GM20431 (cell line): ENCODE results near the gene RAB13.
"Not testable (repeated sequence)": the region's sequence is repeated elsewhere in the genome, so short reads cannot be mapped to it uniquely, and the experiment has no call there.

Experiments used
- in situ Hi-C: fragments of 300-500 bp; cut with MseI, MboI; formaldehyde crosslinking; loops from one replicate; pipeline ENCODE4 v1.15.0; 2020; ENCODE audit warnings: low sequenced_read_pairs; ENCODE audit not compliant: unreplicated experiment

Gene RAB13

GRCh38 chr1:153985941-153986761 lies at the start of gene RAB13:
Gene RAB13 (minus strand): TSS chr1:153986339. CDS start chr1:153986236, 103 bp downstream.
- in situ Hi-C loops: loop anchor here (25.0 kb wide), 1 partner anchor 324 kb away; the partner anchor contains the start of genes ILF2 and SNAPIN

GRCh38 chr1:154033697-154034096 lies 47.6 kb upstream of the RAB13 start:
- in situ Hi-C loops: not testable (repeated sequence)

- in situ Hi-C loops: no loop called here
These were observed 33.8 kb upstream of the RAB13 start for GRCh38 chr1:154019940-154020339.

- in situ Hi-C loops: no loop called here
These were observed 33.1 kb upstream of the RAB13 start for GRCh38 chr1:154019269-154019668.

GRCh38 chr1:154014154-154014907 lies 28.2 kb upstream of the RAB13 start:
- in situ Hi-C loops: no loop called here

- in situ Hi-C loops: not testable (repeated sequence)
These were observed 26.4 kb upstream of the RAB13 start for GRCh38 chr1:154012543-154012942.

GRCh38 chr1:154012129-154012528 lies 26.0 kb upstream of the RAB13 start:
- in situ Hi-C loops: no loop called here

GRCh38 chr1:154006136-154006535 lies 20.0 kb upstream of the RAB13 start:
- in situ Hi-C loops: no loop called here

- in situ Hi-C loops: no loop called here
These were observed 14.3 kb upstream of the RAB13 start for GRCh38 chr1:154000420-154000819.

GRCh38 chr1:153996882-153997281 lies 10.7 kb upstream of the RAB13 start:
- in situ Hi-C loops: loop anchor here (25.0 kb wide), 1 partner anchor 335 kb away; the partner anchor contains the start of genes ILF2 and SNAPIN

- in situ Hi-C loops: loop anchor here (25.0 kb wide), 1 partner anchor 333 kb away; the partner anchor contains the start of genes ILF2 and SNAPIN
These were observed 9.5 kb upstream of the RAB13 start for GRCh38 chr1:153995640-153996039.

GRCh38 chr1:153995202-153995601 lies 9.1 kb upstream of the RAB13 start:
- in situ Hi-C loops: loop anchor here (25.0 kb wide), 1 partner anchor 333 kb away; the partner anchor contains the start of genes ILF2 and SNAPIN

- in situ Hi-C loops: loop anchor here (25.0 kb wide), 1 partner anchor 330 kb away; the partner anchor contains the start of genes ILF2 and SNAPIN
These were observed 5.7 kb upstream of the RAB13 start for GRCh38 chr1:153991806-153992205.

GRCh38 chr1:153991151-153991630 lies 5.1 kb upstream of the RAB13 start:
- in situ Hi-C loops: loop anchor here (25.0 kb wide), 1 partner anchor 329 kb away; the partner anchor contains the start of genes ILF2 and SNAPIN

- in situ Hi-C loops: loop anchor here (25.0 kb wide), 1 partner anchor 328 kb away; the partner anchor contains the start of genes ILF2 and SNAPIN
These were observed 4.5 kb upstream of the RAB13 start, which contains the start of gene RPS27 for GRCh38 chr1:153990468-153991150. Gene RPS27 (plus strand): TSS chr1:153990762. CDS start chr1:153990797, 35 bp downstream.

GRCh38 chr1:153987621-153988020 lies 1.5 kb upstream of the RAB13 start:
- in situ Hi-C loops: loop anchor here (25.0 kb wide), 1 partner anchor 325 kb away; the partner anchor contains the start of genes ILF2 and SNAPIN

GRCh38 chr1:153985341-153985912 lies 712 bp downstream of the RAB13 start:
- in situ Hi-C loops: loop anchor here (25.0 kb wide), 1 partner anchor 323 kb away; the partner anchor contains the start of genes ILF2 and SNAPIN

GRCh38 chr1:153984123-153984894 lies 1.8 kb downstream of the RAB13 start:
- in situ Hi-C loops: loop anchor here (25.0 kb wide), 1 partner anchor 322 kb away; the partner anchor contains the start of genes ILF2 and SNAPIN
